GM12874 (cell line): ENCODE data around the gene PDE8A.

ENCODE experiments used
- CTCF ChIP-seq: IDR thresholded peaks from 2 replicates; pipeline ENCODE4 v1.5.1; 2011; ENCODE audit warnings: low read depth, mild to moderate bottlenecking, control low read depth, low read length, moderate library complexity; ENCODE audit not compliant: insufficient read depth

Gene PDE8A, protein sequence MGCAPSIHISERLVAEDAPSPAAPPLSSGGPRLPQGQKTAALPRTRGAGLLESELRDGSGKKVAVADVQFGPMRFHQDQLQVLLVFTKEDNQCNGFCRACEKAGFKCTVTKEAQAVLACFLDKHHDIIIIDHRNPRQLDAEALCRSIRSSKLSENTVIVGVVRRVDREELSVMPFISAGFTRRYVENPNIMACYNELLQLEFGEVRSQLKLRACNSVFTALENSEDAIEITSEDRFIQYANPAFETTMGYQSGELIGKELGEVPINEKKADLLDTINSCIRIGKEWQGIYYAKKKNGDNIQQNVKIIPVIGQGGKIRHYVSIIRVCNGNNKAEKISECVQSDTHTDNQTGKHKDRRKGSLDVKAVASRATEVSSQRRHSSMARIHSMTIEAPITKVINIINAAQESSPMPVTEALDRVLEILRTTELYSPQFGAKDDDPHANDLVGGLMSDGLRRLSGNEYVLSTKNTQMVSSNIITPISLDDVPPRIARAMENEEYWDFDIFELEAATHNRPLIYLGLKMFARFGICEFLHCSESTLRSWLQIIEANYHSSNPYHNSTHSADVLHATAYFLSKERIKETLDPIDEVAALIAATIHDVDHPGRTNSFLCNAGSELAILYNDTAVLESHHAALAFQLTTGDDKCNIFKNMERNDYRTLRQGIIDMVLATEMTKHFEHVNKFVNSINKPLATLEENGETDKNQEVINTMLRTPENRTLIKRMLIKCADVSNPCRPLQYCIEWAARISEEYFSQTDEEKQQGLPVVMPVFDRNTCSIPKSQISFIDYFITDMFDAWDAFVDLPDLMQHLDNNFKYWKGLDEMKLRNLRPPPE

DNA sequence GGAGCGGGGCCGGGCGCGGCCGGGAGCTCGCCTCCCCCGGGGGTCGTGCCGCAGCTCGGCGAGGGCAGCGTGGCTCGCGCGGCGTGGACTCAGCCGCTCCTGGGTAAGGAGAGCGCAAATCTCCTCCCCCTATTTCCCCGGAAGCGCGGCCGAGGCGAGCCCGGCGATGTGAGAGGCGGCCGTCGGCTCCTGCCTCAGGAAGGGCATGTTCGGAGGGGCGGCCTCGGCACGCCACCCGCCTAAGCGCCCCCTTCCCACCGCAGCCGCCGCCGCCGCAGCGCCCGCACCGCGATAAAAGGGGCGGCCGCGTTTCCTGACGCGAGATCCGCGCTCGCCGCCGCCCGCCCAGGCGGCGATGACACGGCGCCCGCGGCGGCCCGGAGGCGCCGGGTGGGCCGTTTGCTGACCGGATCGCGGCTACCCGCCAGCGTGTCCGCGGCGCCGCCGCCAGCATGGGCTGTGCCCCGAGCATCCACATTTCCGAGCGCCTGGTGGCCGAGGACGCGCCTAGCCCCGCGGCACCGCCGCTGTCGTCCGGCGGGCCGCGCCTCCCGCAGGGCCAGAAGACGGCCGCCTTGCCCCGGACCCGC lies at the start of gene PDE8A:
TSS of gene PDE8A (plus strand) at position 146 of the 590 bp plus-strand sequence. CDS start at position 453, 307 bp downstream.
- 0 out of 2 replicates have a peak, but pooled peaks have one; percentile 5 for TF ChIP-seq CTCF

DNA sequence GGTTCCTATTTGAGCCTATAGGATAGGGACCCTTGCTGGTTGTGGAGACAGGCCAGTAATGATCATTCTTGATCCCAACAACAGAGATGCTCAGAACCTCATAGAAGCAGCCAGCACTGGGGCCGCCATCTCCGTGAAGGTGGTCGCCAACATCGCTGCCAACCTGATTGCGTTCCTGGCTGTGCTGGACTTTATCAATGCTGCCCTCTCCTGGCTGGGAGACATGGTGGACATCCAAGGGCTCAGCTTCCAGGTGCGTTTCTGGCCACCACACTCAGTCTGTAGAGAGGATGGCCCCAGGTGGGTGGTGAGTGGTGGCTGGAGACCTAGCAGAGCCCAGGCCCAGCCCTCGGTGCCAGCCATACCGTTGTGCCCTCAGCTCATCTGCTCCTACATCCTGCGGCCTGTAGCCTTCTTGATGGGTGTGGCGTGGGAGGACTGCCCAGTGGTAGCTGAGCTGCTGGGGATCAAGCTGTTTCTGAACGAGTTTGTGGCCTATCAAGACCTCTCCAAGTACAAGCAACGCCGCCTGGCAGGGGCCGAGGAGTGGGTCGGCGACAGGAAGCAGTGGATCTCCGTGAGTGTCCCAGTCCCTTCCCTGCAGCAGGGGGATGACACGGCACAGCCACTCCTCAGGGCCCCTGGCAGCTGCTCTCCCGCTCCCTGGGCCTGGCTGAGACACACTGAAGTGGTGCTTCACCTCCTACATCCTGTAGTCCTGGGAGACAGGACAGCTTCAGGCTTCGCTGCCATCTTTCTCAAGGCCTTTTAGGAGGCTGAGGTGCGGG lies 46.5 kb upstream of the PDE8A start:
- 0 out of 2 replicates have a peak, but pooled peaks have one; percentile 6 for TF ChIP-seq CTCF

DNA sequence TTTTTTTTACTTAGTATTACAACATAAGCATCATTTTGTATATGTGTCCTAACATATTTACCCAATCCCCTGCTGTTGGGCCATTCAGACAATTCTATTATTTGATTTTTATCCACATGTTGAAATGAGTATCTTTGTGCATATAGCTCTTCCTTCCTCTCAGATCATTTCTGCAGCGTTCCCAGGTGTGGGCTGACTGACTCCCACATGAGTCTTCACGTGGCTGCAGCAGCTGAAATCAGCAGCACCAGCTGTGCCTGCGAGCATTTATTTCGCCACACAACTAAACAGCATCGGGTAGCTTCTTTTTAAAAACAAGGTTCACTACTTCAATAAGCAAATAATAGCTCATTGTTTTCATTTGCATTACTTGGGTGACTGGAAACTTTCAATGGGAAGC lies 44.5 kb upstream of the PDE8A start:
- no peak for TF ChIP-seq CTCF

- no peak for TF ChIP-seq CTCF
Observed at GRCh38 chr15:84938726-84939125, 42.9 kb upstream of the PDE8A start.

DNA sequence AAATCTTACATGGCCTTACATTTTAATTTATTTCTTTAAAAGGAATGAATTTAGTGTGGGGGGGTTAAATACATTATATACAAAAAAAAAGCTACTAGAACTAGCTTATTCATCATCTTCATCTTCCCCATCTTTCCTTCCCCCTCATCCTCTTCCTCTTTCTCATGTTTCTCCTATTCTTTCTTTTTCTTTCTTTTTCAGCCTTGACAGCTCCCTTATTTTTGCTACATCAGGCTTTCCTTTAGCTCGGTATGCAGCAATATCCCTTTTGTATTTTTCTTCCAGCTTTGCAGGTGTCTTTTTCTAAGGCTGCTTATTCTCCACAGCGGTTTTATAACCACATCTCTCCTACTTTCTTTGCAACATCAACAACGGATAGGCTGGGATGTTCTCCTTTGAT lies 41.3 kb upstream of the PDE8A start:
- no peak for TF ChIP-seq CTCF

DNA sequence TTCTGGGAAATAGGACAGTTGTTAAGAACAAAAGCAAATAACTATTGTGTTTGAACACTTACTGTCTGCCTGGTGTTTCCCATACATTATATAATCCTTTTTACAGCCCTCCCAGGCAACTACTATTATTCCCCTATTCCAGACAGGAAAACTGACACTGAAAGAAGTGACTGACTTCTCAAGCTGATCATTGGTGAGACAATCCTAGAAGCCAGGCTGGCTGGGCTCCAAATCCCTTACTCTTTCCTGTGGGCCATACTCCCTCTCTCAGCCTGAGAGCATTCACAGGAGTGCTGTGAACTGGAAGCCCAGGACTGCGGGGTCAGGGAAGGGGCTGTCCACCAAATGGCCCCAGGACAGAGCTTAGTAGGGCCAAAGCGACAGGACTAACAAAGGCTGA lies 39.2 kb upstream of the PDE8A start:
- TF ChIP-seq CTCF = no peak
